PC-9 (cell line): Measurements from ENCODE around the gene CROCC.

Source experiments
- CTCF ChIP-seq: fragments of 200-600 bp; sonication (generic); conservative IDR thresholded peaks from 2 replicates; pipeline ENCODE4 v1.6.1; 2017; ENCODE audit warnings: mixed run types, antibody characterized with exemption, mild to moderate bottlenecking, moderate library complexity
- EZH2 ChIP-seq: fragments of 200-600 bp; sonication (generic); IDR thresholded peaks from 2 replicates; pipeline ENCODE4 v1.8.0; 2017; ENCODE audit warnings: antibody characterized with exemption, low read depth

- TF ChIP-seq CTCF (no peak), EZH2 (no peak)
Measured at GRCh38 chr1:16882986-16883385, 38.7 kb upstream of the CROCC start.
